HEK293 (cell line): ENCODE results near the gene TTC9.

Experiments
- CTCF ChIA-PET: fragments of 350-600 bp; formaldehyde crosslinking; extraction: SDS; loops from one replicate; lab custom pipeline; 2021; ENCODE audit warnings: antibody characterized with exemption; lab: Yijun Ruan, JAX
- POLR2A ChIA-PET: fragments of 300-600 bp; formaldehyde crosslinking; extraction: SDS; loops from one replicate; lab custom pipeline; 2020; ENCODE audit warnings: antibody characterized with exemption, inconsistent platforms; lab: Yijun Ruan, JAX
- H3K27ac ChIP-seq: fragments of 200-500 bp; sonication (Bioruptor generic); 2 replicates; pipeline ENCODE4 v1.5.1; 2014; ENCODE audit warnings: low read depth, low read length, control low read depth, inconsistent platforms; ENCODE audit errors: extremely low read depth
- H3K36me3 ChIP-seq, 2 experiments: fragments of 200-500 bp in 1 of 2; sonication (Bioruptor generic) in 1 of 2; 1 replicate in 1 of 2; 2 replicates in 1 of 2; pipeline ENCODE4 v1.5.1; 2014 to 2017; ENCODE audit warnings: inconsistent platforms in 2 of 2, low read length in 2 of 2; ENCODE audit not compliant: control insufficient read depth in 2 of 2, insufficient read depth in 1 of 2
- H3K4me1 ChIP-seq: fragments of 200-500 bp; sonication (Bioruptor generic); 2 replicates; pipeline ENCODE4 v1.5.1; 2014; ENCODE audit warnings: mild to moderate bottlenecking, low read length, inconsistent platforms; ENCODE audit not compliant: control insufficient read depth, insufficient read depth
- H3K4me3 ChIP-seq: 2 replicates; pipeline ENCODE4 v1.5.1; 2011; ENCODE audit warnings: low read depth, mild to moderate bottlenecking, control low read depth, low read length, moderate library complexity
- H3K9me3 ChIP-seq: fragments of 200-500 bp; sonication (Bioruptor generic); 2 replicates; pipeline ENCODE4 v1.5.1; 2014; ENCODE audit warnings: low read depth, low read length, inconsistent platforms; ENCODE audit not compliant: control insufficient read depth, insufficient read depth
- AEBP2 ChIP-seq: fragments of 450-650 bp; formaldehyde crosslinking; IDR thresholded peaks from 2 replicates; pipeline ENCODE4 v1.5.1; 2016; ENCODE audit warnings: missing biosample characterization, missing genetic modification characterization, borderline replicate concordance
- KLF8 ChIP-seq: fragments of 450-650 bp; formaldehyde crosslinking; IDR thresholded peaks from 2 replicates; pipeline ENCODE4 v1.5.1; 2016; ENCODE audit warnings: missing biosample characterization, missing genetic modification characterization
- MZF1 ChIP-seq: fragments of 450-650 bp; formaldehyde crosslinking; IDR thresholded peaks from 2 replicates; pipeline ENCODE4 v1.5.1; 2017; ENCODE audit warnings: missing biosample characterization, missing genetic modification characterization, borderline replicate concordance
- SALL2 ChIP-seq: fragments of 450-650 bp; formaldehyde crosslinking; IDR thresholded peaks from 2 replicates; pipeline ENCODE4 v1.5.0; 2017; ENCODE audit warnings: missing biosample characterization, mild to moderate bottlenecking, missing genetic modification characterization, borderline replicate concordance
- YY1 ChIP-seq: fragments of 450-650 bp; formaldehyde crosslinking; IDR thresholded peaks from 2 replicates; pipeline ENCODE4 v1.5.1; 2018; ENCODE audit warnings: missing biosample characterization, missing genetic modification characterization
- YY2 ChIP-seq: fragments of 450-650 bp; formaldehyde crosslinking; IDR thresholded peaks from 2 replicates; pipeline ENCODE4 v1.5.1; 2016; ENCODE audit warnings: missing biosample characterization, missing genetic modification characterization
- ZBTB8A ChIP-seq: fragments of 450-650 bp; formaldehyde crosslinking; IDR thresholded peaks from 2 replicates; pipeline ENCODE4 v1.5.1; 2016; ENCODE audit warnings: missing biosample characterization, missing genetic modification characterization
- ZFHX2 ChIP-seq: fragments of 450-650 bp; formaldehyde crosslinking; conservative IDR thresholded peaks from 2 replicates; pipeline ENCODE4 v1.5.1; 2016; ENCODE audit warnings: missing biosample characterization, missing genetic modification characterization
- ZNF112 ChIP-seq: fragments of 450-650 bp; formaldehyde crosslinking; IDR thresholded peaks from 2 replicates; pipeline ENCODE4 v1.5.0; 2017; ENCODE audit warnings: missing biosample characterization, missing genetic modification characterization
- ZNF121 ChIP-seq: fragments of 450-650 bp; formaldehyde crosslinking; IDR thresholded peaks from 2 replicates; pipeline ENCODE4 v1.5.1; 2016; ENCODE audit warnings: missing biosample characterization, missing genetic modification characterization
- ZNF16 ChIP-seq: fragments of 450-650 bp; formaldehyde crosslinking; IDR thresholded peaks from 2 replicates; pipeline ENCODE4 v1.5.1; 2016; ENCODE audit warnings: low read depth, missing biosample characterization, missing genetic modification characterization
- ZNF239 ChIP-seq: fragments of 450-650 bp; formaldehyde crosslinking; IDR thresholded peaks from 2 replicates; pipeline ENCODE4 v1.5.1; 2016; ENCODE audit warnings: missing biosample characterization, missing genetic modification characterization
- ZNF292 ChIP-seq: fragments of 450-650 bp; formaldehyde crosslinking; IDR thresholded peaks from 2 replicates; pipeline ENCODE4 v1.5.1; 2016; ENCODE audit warnings: low read depth, missing biosample characterization, missing genetic modification characterization, borderline replicate concordance
- ZNF354C ChIP-seq: fragments of 450-650 bp; formaldehyde crosslinking; IDR thresholded peaks from 2 replicates; pipeline ENCODE4 v1.5.1; 2016; ENCODE audit warnings: missing biosample characterization, missing genetic modification characterization, low read depth, borderline replicate concordance
- ZNF366 ChIP-seq: fragments of 450-650 bp; formaldehyde crosslinking; conservative IDR thresholded peaks from 2 replicates; pipeline ENCODE4 v1.5.1; 2016; ENCODE audit warnings: missing biosample characterization, missing genetic modification characterization
- ZNF404 ChIP-seq: fragments of 450-650 bp; formaldehyde crosslinking; IDR thresholded peaks from 2 replicates; pipeline ENCODE4 v1.5.1; 2017; ENCODE audit warnings: missing biosample characterization, missing genetic modification characterization
- ZNF513 ChIP-seq: fragments of 450-650 bp; IDR thresholded peaks from 2 replicates; pipeline ENCODE4 v1.5.1; 2018; ENCODE audit warnings: missing biosample characterization, missing genetic modification characterization
- ZNF600 ChIP-seq: fragments of 450-650 bp; formaldehyde crosslinking; IDR thresholded peaks from 2 replicates; pipeline ENCODE4 v1.5.1; 2016; ENCODE audit warnings: missing biosample characterization, missing genetic modification characterization
- ZNF624 ChIP-seq: fragments of 450-650 bp; formaldehyde crosslinking; IDR thresholded peaks from 2 replicates; pipeline ENCODE4 v1.5.1; 2017; ENCODE audit warnings: missing biosample characterization, missing genetic modification characterization
- ZNF830 ChIP-seq: fragments of 450-650 bp; IDR thresholded peaks from 2 replicates; pipeline ENCODE4 v1.5.0; 2018; ENCODE audit warnings: missing biosample characterization, missing genetic modification characterization, low read depth, mild to moderate bottlenecking, moderate library complexity
- ZSCAN16 ChIP-seq: fragments of 450-650 bp; formaldehyde crosslinking; IDR thresholded peaks from 2 replicates; pipeline ENCODE4 v1.5.1; 2016; ENCODE audit warnings: missing biosample characterization, missing genetic modification characterization
- TF ChIP-seq, protein P1 (sequence below): fragments of 450-650 bp; formaldehyde crosslinking; IDR thresholded peaks from 2 replicates; pipeline ENCODE4 v1.5.1; 2016; ENCODE audit warnings: missing biosample characterization, missing genetic modification characterization

Gene TTC9

DNA sequence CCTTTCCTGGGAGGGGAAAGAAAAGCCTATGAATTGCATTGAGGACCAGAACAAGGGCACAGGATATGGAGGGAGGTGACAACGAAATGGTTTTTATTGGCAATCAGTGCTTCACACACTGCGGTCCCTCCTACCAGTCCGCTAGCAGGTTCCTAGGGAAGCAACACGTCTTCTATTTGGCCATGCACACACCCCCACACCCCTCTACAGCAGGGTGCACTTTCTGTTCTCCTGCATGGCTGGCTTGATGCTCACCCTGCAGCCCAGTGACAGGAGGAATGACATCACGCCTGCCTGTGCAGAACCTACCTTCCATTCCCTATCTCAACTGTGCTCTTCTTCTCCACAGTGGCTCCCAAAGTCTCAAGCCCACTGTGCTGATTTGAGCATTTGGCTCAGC lies 57.9 kb downstream of the TTC9 start:
- no peaks in the 10 kb centered on the region for H3K4me1 ChIP-seq
- H3K36me3 ChIP-seq = no peaks in the 10 kb centered on the region
- no peak overlapping the region for H3K4me3 ChIP-seq
- H3K27ac ChIP-seq = no peak overlapping the region
- POLR2A ChIA-PET = no interaction called here
- TF ChIP-seq AEBP2 (tag by site-specific recombination) (no peak), ZNF404 (tag by site-specific recombination) (no peak)
- TF ChIP-seq, all 188 proteins: peak for 0
- no peaks in the 10 kb centered on the region for H3K9me3 ChIP-seq
- CTCF ChIA-PET = interaction anchor here (0.6 kb wide), 1 partner anchor 95 kb away, joined by 3 read pairs; no protein-coding TSS in a partner anchor

DNA sequence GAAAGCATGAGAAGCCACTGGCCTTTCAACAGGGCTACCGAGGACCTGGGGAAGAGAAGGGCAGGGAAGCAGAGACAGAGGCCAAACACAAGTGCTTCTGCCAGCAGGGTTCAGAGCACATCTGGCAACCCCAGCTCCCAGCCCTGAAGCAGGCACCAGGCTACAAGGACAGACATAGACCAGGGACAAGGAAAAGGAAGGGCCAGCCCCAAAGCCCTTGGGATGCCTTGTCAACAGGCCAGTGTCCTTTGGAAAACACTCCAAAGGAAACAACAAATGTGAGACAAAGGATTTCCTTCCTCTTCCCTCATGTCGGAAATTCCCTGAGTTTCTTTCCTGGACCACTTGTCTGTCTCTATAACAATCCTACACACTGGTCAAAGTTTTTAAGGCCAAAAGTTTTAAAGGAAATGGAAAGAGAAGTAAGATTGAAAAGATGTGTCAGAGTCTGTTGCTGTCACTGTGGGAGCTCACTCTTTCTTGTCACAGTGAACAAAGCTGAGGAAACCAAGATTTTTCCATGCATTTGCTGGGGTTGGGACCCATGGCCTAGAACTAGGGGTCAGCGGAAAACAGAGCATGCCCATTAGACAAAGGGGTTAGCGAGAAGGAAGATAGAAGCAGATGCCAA lies 59.4 kb downstream of the TTC9 start:
- CTCF ChIA-PET = no interaction called here

GRCh38 chr14:70701610-70702009 lies 59.9 kb downstream of the TTC9 start:
- H3K4me3 ChIP-seq = no peak overlapping the region
- no peaks in the 10 kb centered on the region for H3K36me3 ChIP-seq
- no peak for TF ChIP-seq ZNF600 (tag by site-specific recombination)
- peak; percentile 76 for TF ChIP-seq ZNF513
- TF ChIP-seq ZFHX2 = no peak
- no peak for TF ChIP-seq ZNF16
- no peak for TF ChIP-seq KLF8 (tag by site-specific recombination)
- no peak for TF ChIP-seq ZSCAN16
- TF ChIP-seq YY2 = no peak
- TF ChIP-seq SALL2 (tag by site-specific recombination) = no peak
- no peak for TF ChIP-seq MZF1 (tag by site-specific recombination)
- 0 out of 2 replicates have a peak, but pooled peaks have one; percentile 11 for TF ChIP-seq ZNF366
- no peak for TF ChIP-seq ZNF292 (tag by site-specific recombination)
- TF ChIP-seq ZNF830 (tag by site-specific recombination) = no peak
- TF ChIP-seq ZNF121 (tag by site-specific recombination) = no peak
- no peak overlapping the region for H3K27ac ChIP-seq
- ChIA-PET CTCF (interaction anchor here (0.6 to 1.7 kb wide), 2 partner anchors 12 to 1205 kb away, joined by 3 to 4 read pairs; no protein-coding TSS in a partner anchor), POLR2A (no interaction called here)
- H3K4me1 ChIP-seq = no peaks in the 10 kb centered on the region
- no peaks in the 10 kb centered on the region for H3K9me3 ChIP-seq

More for the DNA sequence above, 59.4 kb downstream of the TTC9 start:
- H3K27ac ChIP-seq = no peak overlapping the region
- H3K4me3 ChIP-seq = no peak overlapping the region
- no peaks in the 10 kb centered on the region for H3K4me1 ChIP-seq
- H3K36me3 ChIP-seq = no peaks in the 10 kb centered on the region
- no peak for TF ChIP-seq ZNF239 (tag by site-specific recombination)
- no peak for TF ChIP-seq ZNF513
- TF ChIP-seq ZNF624 (tag by site-specific recombination) = no peak
- no peak for TF ChIP-seq ZNF112 (tag by site-specific recombination)
- TF ChIP-seq YY1 (tag by site-specific recombination) = no peak
- no peak for TF ChIP-seq ZBTB8A (tag by site-specific recombination)
- TF ChIP-seq, protein P1, sequence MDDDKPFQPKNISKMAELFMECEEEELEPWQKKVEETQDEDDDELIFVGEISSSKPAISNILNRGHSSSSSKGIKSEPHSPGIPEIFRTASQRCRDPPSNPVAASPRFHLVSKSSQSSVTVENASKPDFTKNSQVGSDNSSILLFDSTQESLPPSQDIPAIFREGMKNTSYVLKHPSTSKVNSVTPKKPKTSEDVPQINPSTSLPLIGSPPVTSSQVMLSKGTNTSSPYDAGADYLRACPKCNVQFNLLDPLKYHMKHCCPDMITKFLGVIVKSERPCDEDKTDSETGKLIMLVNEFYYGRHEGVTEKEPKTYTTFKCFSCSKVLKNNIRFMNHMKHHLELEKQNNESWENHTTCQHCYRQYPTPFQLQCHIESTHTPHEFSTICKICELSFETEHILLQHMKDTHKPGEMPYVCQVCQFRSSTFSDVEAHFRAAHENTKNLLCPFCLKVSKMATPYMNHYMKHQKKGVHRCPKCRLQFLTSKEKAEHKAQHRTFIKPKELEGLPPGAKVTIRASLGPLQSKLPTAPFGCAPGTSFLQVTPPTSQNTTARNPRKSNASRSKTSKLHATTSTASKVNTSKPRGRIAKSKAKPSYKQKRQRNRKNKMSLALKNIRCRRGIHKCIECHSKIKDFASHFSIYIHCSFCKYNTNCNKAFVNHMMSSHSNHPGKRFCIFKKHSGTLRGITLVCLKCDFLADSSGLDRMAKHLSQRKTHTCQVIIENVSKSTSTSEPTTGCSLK (tag by site-specific recombination) = no peak
- TF ChIP-seq ZNF354C (tag by site-specific recombination) = no peak
- POLR2A ChIA-PET = interaction anchor here (0.9 kb wide), 1 partner anchor 60 kb away, joined by 3 read pairs; no protein-coding TSS in a partner anchor
- no peaks in the 10 kb centered on the region for H3K9me3 ChIP-seq
